Activated CD4-positive, CD25-positive, alpha-beta regulatory T cell treated with anti-CD3 and anti-CD28 coated beads, Interleukin-2, amount 50 U/mL, for 24 hours (primary cell): Measurements from ENCODE around the gene THY1.
A peak's percentile ranks its signal among the peaks of the same experiment; 100 is the strongest.

Experiments used
- ATAC-seq, 2 donors: fragments of 150-1000 bp; cut with Tn5 transposase; one replicate each; pipeline ENCODE4 v1.10.0; 2021; ENCODE audit warnings: mild to moderate bottlenecking in 1 of 2, moderate library complexity in 1 of 2

The THY1 gene

GRCh38 chr11:119381181-119381988 lies 41.6 kb downstream of the THY1 start, which contains the start of gene USP2:
USP2 (minus strand) TSS chr11:119381690; CDS start chr11:119373480, 8,210 bp downstream.
- ATAC-seq: peak; percentile 99 to 100

GRCh38 chr11:119380827-119381180 lies 42.2 kb downstream of the THY1 start:
- ATAC-seq: no peak

GRCh38 chr11:119380160-119380826 lies 42.7 kb downstream of the THY1 start:
- ATAC-seq: no peak

GRCh38 chr11:119378851-119379465 lies 44.0 kb downstream of the THY1 start:
- no peak for ATAC-seq

- no peak for ATAC-seq
Measured at GRCh38 chr11:119377961-119378667, 44.9 kb downstream of the THY1 start.

GRCh38 chr11:119377112-119377901 lies 45.7 kb downstream of the THY1 start:
- no peak for ATAC-seq

- ATAC-seq: no peak
Measured at GRCh38 chr11:119376197-119376847, 46.6 kb downstream of the THY1 start.

GRCh38 chr11:119375337-119376196 lies 47.4 kb downstream of the THY1 start:
- no peak for ATAC-seq

GRCh38 chr11:119374632-119375336 lies 48.2 kb downstream of the THY1 start:
- ATAC-seq: no peak

GRCh38 chr11:119373921-119374631 lies 48.9 kb downstream of the THY1 start:
- ATAC-seq: no peak

GRCh38 chr11:119373059-119373920 lies 49.7 kb downstream of the THY1 start:
- no peak for ATAC-seq

- no peak for ATAC-seq
Measured at GRCh38 chr11:119372260-119373058, 50.5 kb downstream of the THY1 start.

GRCh38 chr11:119371778-119372182 lies 51.2 kb downstream of the THY1 start:
- ATAC-seq: no peak

- no peak for ATAC-seq
Measured at GRCh38 chr11:119371067-119371601, 51.8 kb downstream of the THY1 start.

- ATAC-seq: no peak
Measured at GRCh38 chr11:119370486-119371046, 52.4 kb downstream of the THY1 start.

GRCh38 chr11:119369132-119369925 lies 53.6 kb downstream of the THY1 start:
- no peak for ATAC-seq
